CD14-positive monocyte (primary cell): ENCODE results near the gene NIP7. TPM values are rescaled to one million over a fixed set of nuclear protein-coding genes. Genes with fewer than 3 reads are reported as not detected.

Source experiments
- DNase-seq, 3 donors: peaks; one replicate each; pipeline ENCODE4 v3.0.0-alpha.2; 2011 to 2022
- H2AFZ ChIP-seq: 2 replicates; pipeline ENCODE4 v1.6.0; 2012; ENCODE audit warnings: mild to moderate bottlenecking, low read depth, low read length, inconsistent platforms; ENCODE audit not compliant: insufficient read depth, poor library complexity, severe bottlenecking
- H3K27ac ChIP-seq, 2 donors: 1 replicate in 1 of 2; 2 replicates in 1 of 2; pipeline ENCODE4 v1.5.1; 2012 to 2013; ENCODE audit warnings: low read length in 2 of 2, control low read depth in 1 of 2, inconsistent platforms in 1 of 2, low read depth in 1 of 2, mild to moderate bottlenecking in 1 of 2
- H3K27me3 ChIP-seq, 2 donors: one replicate each; pipeline versions ENCODE4 v1.6.0 to v1.6.1; 2011 to 2013; ENCODE audit warnings: low read length in 2 of 2; ENCODE audit not compliant: control insufficient read depth in 2 of 2, insufficient read depth in 2 of 2
- H3K36me3 ChIP-seq, 2 donors: replicated peaks in 1 of 2; 1 replicate in 1 of 2; 2 replicates in 1 of 2; pipeline versions ENCODE4 v1.5.1 to v1.6.1; 2012 to 2013; ENCODE audit warnings: low read length in 2 of 2, control low read depth in 1 of 2, inconsistent platforms in 1 of 2, mild to moderate bottlenecking in 1 of 2; ENCODE audit not compliant: insufficient read depth in 2 of 2, control insufficient read depth in 1 of 2
- H3K4me1 ChIP-seq, 2 donors: 1 replicate in 1 of 2; 2 replicates in 1 of 2; pipeline versions ENCODE4 v1.5.1 to v1.6.1; 2012 to 2013; ENCODE audit warnings: low read length in 2 of 2, control low read depth in 1 of 2, inconsistent platforms in 1 of 2, mild to moderate bottlenecking in 1 of 2, moderate library complexity in 1 of 2; ENCODE audit not compliant: insufficient read depth in 2 of 2, control insufficient read depth in 1 of 2
- H3K4me2 ChIP-seq: replicated peaks from 2 replicates; pipeline ENCODE3; 2012; ENCODE audit warnings: low read length, moderate library complexity, mild to moderate bottlenecking; ENCODE audit not compliant: poor library complexity, severe bottlenecking; ENCODE audit errors: extremely low read depth
- H3K4me3 ChIP-seq, 3 experiments: fragments of 200-600 bp in 1 of 3; sonication (generic) in 1 of 3; replicated peaks in 1 of 3; 1 replicate in 2 of 3; 2 replicates in 1 of 3; pipeline ENCODE4 v1.5.1; 2011 to 2013; ENCODE audit warnings: low read length in 3 of 3, mild to moderate bottlenecking in 3 of 3, control low read depth in 2 of 3, low read depth in 2 of 3, inconsistent platforms in 1 of 3, moderate library complexity in 1 of 3
- H3K79me2 ChIP-seq: 2 replicates; pipeline ENCODE4 v1.6.0; 2012; ENCODE audit warnings: mild to moderate bottlenecking, control low read depth, inconsistent platforms, low read length, moderate library complexity; ENCODE audit not compliant: insufficient read depth
- H3K9ac ChIP-seq: 2 replicates; pipeline ENCODE4 v1.6.0; 2017; ENCODE audit warnings: low read length, mild to moderate bottlenecking; ENCODE audit not compliant: insufficient read depth, poor library complexity, severe bottlenecking
- H3K9me3 ChIP-seq, 2 donors: replicated peaks in 1 of 2; 1 replicate in 1 of 2; 2 replicates in 1 of 2; pipeline versions ENCODE4 v1.5.1 to v1.6.1; 2012 to 2013; ENCODE audit warnings: low read length in 2 of 2, control low read depth in 1 of 2; ENCODE audit not compliant: control insufficient read depth in 1 of 2, insufficient read depth in 1 of 2
- H4K20me1 ChIP-seq: 2 replicates; pipeline ENCODE4 v1.6.0; 2012; ENCODE audit warnings: mild to moderate bottlenecking, low read length, control low read depth, moderate library complexity; ENCODE audit not compliant: insufficient read depth
- H3K27ac Mint-ChIP-seq, 7 donors: one replicate each; pipeline ENCODE4 v1.8.0; 2020; ENCODE audit warnings: mild to moderate bottlenecking in 7 of 7, mixed read lengths in 7 of 7, moderate library complexity in 6 of 7, inconsistent platforms in 2 of 7
- H3K27me3 Mint-ChIP-seq, 3 donors: one replicate each; pipeline ENCODE4 v1.8.0; 2021 to 2022; ENCODE audit warnings: low read depth in 3 of 3, mild to moderate bottlenecking in 3 of 3, mixed read lengths in 3 of 3, moderate library complexity in 3 of 3, inconsistent platforms in 1 of 3
- H3K36me3 Mint-ChIP-seq, 2 donors: one replicate each; pipeline ENCODE4 v1.8.0; 2020; ENCODE audit warnings: mixed read lengths in 2 of 2, inconsistent platforms in 1 of 2, mild to moderate bottlenecking in 1 of 2
- H3K4me1 Mint-ChIP-seq: one replicate; pipeline ENCODE4 v1.8.0; 2020; ENCODE audit warnings: mild to moderate bottlenecking, mixed read lengths
- H3K4me3 Mint-ChIP-seq, 2 donors: one replicate each; pipeline ENCODE4 v1.8.0; 2020; ENCODE audit warnings: mild to moderate bottlenecking in 2 of 2, mixed read lengths in 2 of 2, moderate library complexity in 1 of 2
- H3K9me3 Mint-ChIP-seq, 7 donors: one replicate each; pipeline ENCODE4 v1.8.0; 2020 to 2022; ENCODE audit warnings: mixed read lengths in 7 of 7, mild to moderate bottlenecking in 6 of 7, moderate library complexity in 6 of 7, inconsistent platforms in 2 of 7
- WGBS: methylation state at CpG from one replicate; pipeline ENCODE4 v1.1.5; 2013; ENCODE audit warnings: missing lambda C conversion rate; ENCODE audit not compliant: insufficient coverage; 5-methylcytosine and 5-hydroxymethylcytosine counted together
- intact Hi-C, 2 donors: fragments of 100-400 bp; cut with micrococcal nuclease; formaldehyde crosslinking; loops; one replicate each; pipeline versions ENCODE4 v1.15.0 to v1.15.1; 2023
- polyA plus RNA-seq, 3 donors: library from polyadenylated mRNA; depleted of rRNA in 1 of 3; unstranded in 2 of 3; stranded (reverse) in 1 of 3; fragments of 300-500 nt in 2 of 3; fragments of >200 nt in 1 of 3; fragmentation: Illumina TruSeq in 2 of 3; gene quantifications; 1 replicate in 2 of 3; 2 replicates in 1 of 3; pipeline ENCODE4 v1.2.3, GENCODE V29; 2012 to 2021
- TF ChIP-seq, protein P1 (sequence below): fragments of 200-600 bp; IDR thresholded peaks from one replicate; pipeline ENCODE4 v1.8.0; 2022; ENCODE audit warnings: antibody characterized with exemption, mild to moderate bottlenecking

NIP7 gene
- polyA plus RNA-seq, 3 donors: 3.0 to 16.4 (median 14.2) TPM

DNA sequence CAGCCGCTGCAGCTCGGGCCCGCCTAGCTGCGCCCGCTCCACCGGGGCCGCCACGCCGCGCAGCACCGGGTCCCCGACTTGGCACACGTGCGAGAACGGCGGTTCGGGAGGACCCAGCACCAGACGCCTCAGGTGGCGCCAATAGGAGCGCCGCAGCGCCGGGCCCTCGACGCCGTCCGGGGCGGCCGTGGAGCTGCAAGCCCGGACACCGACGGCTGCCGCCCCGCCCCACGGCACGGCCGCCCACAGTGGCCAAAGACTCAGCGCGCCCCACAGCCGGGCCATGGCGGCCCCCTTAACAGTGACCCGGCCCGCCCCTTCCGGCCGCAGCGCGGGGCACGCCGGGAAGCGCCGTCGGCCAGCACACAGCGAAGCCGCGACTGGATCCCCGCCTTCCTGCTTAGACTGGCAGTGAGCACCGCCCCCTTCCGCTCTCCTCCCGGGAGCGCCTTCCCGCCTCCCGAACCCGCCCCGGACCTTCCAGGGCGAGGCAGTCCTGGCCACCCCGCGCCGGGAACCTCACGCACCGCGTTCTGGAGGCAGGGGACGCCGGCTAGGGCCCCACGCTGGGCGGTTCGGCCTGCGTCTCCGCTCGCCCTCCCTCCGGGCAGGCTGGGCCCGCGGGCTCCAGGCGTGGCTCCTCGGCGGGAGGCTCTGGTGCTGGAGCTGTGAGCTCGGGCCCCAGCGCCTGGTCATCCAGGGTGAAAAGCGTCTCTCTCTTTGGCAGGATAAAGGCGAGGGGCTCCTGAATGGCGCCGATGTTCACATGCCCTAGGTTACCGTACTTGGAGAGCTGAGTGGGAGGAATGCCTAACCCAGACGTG is 9.1 kb upstream of the NIP7 start, which contains the start of gene PDF:
TSS of gene PDF (minus strand) at position 303 of the 824 bp plus-strand sequence. CDS start at position 285, 18 bp downstream.
- peak within 1 kb of the TSS; percentile 9 to 82 for H3K27ac ChIP-seq
- peak; percentile 53 to 84 (median 63) for DNase-seq
- intact Hi-C loops: no loop called here
- peaks cover 0 to 2% (median 1%) of the 10 kb centered on the region in 3 donors for H3K27me3 Mint-ChIP-seq
- peaks cover 28% of the 10 kb centered on the region for H3K4me1 Mint-ChIP-seq
- H2AFZ ChIP-seq: peak within 1 kb of the TSS; percentile 90
- TF ChIP-seq, protein P1, sequence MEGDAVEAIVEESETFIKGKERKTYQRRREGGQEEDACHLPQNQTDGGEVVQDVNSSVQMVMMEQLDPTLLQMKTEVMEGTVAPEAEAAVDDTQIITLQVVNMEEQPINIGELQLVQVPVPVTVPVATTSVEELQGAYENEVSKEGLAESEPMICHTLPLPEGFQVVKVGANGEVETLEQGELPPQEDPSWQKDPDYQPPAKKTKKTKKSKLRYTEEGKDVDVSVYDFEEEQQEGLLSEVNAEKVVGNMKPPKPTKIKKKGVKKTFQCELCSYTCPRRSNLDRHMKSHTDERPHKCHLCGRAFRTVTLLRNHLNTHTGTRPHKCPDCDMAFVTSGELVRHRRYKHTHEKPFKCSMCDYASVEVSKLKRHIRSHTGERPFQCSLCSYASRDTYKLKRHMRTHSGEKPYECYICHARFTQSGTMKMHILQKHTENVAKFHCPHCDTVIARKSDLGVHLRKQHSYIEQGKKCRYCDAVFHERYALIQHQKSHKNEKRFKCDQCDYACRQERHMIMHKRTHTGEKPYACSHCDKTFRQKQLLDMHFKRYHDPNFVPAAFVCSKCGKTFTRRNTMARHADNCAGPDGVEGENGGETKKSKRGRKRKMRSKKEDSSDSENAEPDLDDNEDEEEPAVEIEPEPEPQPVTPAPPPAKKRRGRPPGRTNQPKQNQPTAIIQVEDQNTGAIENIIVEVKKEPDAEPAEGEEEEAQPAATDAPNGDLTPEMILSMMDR: no peak
- H3K9me3 ChIP-seq: no peaks in the 10 kb centered on the region
- peaks cover 0 to 2% (median 0%) of the 10 kb centered on the region in 7 donors for H3K9me3 Mint-ChIP-seq
- peak within 1 kb of the TSS; percentile 77 for H3K9ac ChIP-seq
- H3K27me3 ChIP-seq: no peaks in the 10 kb centered on the region
- peaks cover 49% of the 10 kb centered on the region for H3K79me2 ChIP-seq
- peak within 1 kb of the TSS; percentile 33 to 92 (median 87) for H3K27ac Mint-ChIP-seq
- peak within 1 kb of the TSS; percentile 93 for H3K4me2 ChIP-seq
- under 1% methylated on average over 88 of the region's 93 CpGs for WGBS
- peaks cover 44 to 64% of the 10 kb centered on the region in 2 donors for H3K36me3 Mint-ChIP-seq
- H3K4me3 ChIP-seq: peak within 1 kb of the TSS; percentile 44 to 88 (median 85)
- peaks cover 13 to 27% of the 10 kb centered on the region in 2 donors for H3K4me1 ChIP-seq
- H3K4me3 Mint-ChIP-seq: peak within 1 kb of the TSS; percentile 77 to 86
- peaks cover 36% of the 10 kb centered on the region for H4K20me1 ChIP-seq
- peaks cover 35 to 65% of the 10 kb centered on the region in 2 donors for H3K36me3 ChIP-seq

DNA sequence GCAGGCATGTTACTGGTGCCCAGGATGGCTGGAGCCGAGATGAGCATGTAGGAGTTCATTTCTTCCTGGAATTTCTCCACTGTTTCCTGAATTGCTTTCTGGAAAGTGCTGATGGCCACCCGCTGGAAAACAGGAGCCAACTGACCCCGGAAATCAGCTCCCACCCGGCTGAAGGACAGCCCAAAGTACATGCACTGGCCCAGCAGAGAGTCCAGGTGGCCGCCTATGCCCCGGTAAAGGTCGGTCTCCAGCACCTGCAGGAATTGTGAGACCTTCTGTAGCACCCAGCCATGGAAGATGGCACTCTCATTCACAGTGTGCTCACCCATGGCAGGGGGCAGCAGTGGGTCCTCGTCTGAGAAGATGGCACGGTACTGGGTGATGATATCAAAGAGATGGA is 4.9 kb upstream of the NIP7 start:
- WGBS: 98% methylated on average over 9 of the region's 9 CpGs
- H3K4me1 ChIP-seq: peaks cover 18 to 30% of the 10 kb centered on the region in 2 donors
- Mint-ChIP-seq H3K4me3 (no peak overlapping the region), H3K4me1 (peaks cover 23% of the 10 kb centered on the region), H3K9me3 (peaks cover 0 to 2% (median 0%) of the 10 kb centered on the region in 7 donors), H3K36me3 (peaks cover 46 to 52% of the 10 kb centered on the region in 2 donors), H3K27me3 (peaks cover 0 to 2% (median 0%) of the 10 kb centered on the region in 3 donors), H3K27ac (no peak overlapping the region)
- H3K4me3 ChIP-seq: no peak overlapping the region
- peaks cover 25% of the 10 kb centered on the region for H3K79me2 ChIP-seq
- no peak for DNase-seq
- H2AFZ ChIP-seq: no peak overlapping the region
- H3K9me3 ChIP-seq: no peaks in the 10 kb centered on the region
- peaks cover 32 to 54% of the 10 kb centered on the region in 2 donors for H3K36me3 ChIP-seq
- H3K9ac ChIP-seq: no peak overlapping the region
- peaks cover 3% of the 10 kb centered on the region for H4K20me1 ChIP-seq
- TF ChIP-seq, protein P1: no peak
- no peak overlapping the region for H3K27ac ChIP-seq
- H3K4me2 ChIP-seq: no peak overlapping the region
- intact Hi-C loops: loop anchor here (5.0 kb wide), 2 partner anchors 48 to 53 kb away; partner anchors contain the start of gene TERF2 (in 1 of the 2)
- no peaks in the 10 kb centered on the region for H3K27me3 ChIP-seq
